DND-41 (cell line): Measurements from ENCODE around the gene SEMA5B.

Experiments
- ATAC-seq: fragments of 200-7000 bp; cut with Tn5 transposase; 3 replicates; pipeline ENCODE4 v1.9.1; 2021; ENCODE audit warnings: low read depth; ENCODE audit not compliant: insufficient read depth
- DNase-seq: peaks from one replicate; pipeline ENCODE4 v3.0.0-alpha.2; 2020
- H2AFZ ChIP-seq: 2 replicates; pipeline ENCODE4 v1.6.0; 2012; ENCODE audit warnings: low read depth, low read length
- H3K27ac ChIP-seq: 2 replicates; pipeline ENCODE4 v1.5.1; 2012; ENCODE audit warnings: low read length, inconsistent platforms
- H3K27me3 ChIP-seq: fragments of 200-600 bp; sonication (generic); 2 replicates; pipeline ENCODE4 v1.6.0; 2012; ENCODE audit warnings: low read length, mild to moderate bottlenecking, inconsistent platforms; ENCODE audit not compliant: insufficient read depth, poor library complexity
- H3K36me3 ChIP-seq: 2 replicates; pipeline ENCODE4 v1.5.1; 2012; ENCODE audit warnings: low read length, inconsistent platforms; ENCODE audit not compliant: insufficient read depth
- H3K4me1 ChIP-seq: 2 replicates; pipeline ENCODE4 v1.5.1; 2012; ENCODE audit warnings: mild to moderate bottlenecking, low read length; ENCODE audit not compliant: insufficient read depth
- H3K4me2 ChIP-seq: 2 replicates; pipeline ENCODE4 v1.6.0; 2012; ENCODE audit warnings: mild to moderate bottlenecking, moderate library complexity, low read length, inconsistent platforms; ENCODE audit not compliant: insufficient read depth
- H3K4me3 ChIP-seq, 2 experiments: fragments of 200-600 bp in 1 of 2; shearing (Covaris generic) in 1 of 2; 2 replicates each; pipeline ENCODE4 v1.5.1; 2012 to 2016; ENCODE audit warnings: inconsistent platforms in 2 of 2, low read length in 2 of 2, mild to moderate bottlenecking in 2 of 2, low read depth in 1 of 2, moderate library complexity in 1 of 2
- H3K79me2 ChIP-seq: 2 replicates; pipeline ENCODE4 v1.6.0; 2012; ENCODE audit warnings: low read length, inconsistent platforms; ENCODE audit not compliant: insufficient read depth
- H3K9ac ChIP-seq: 2 replicates; pipeline ENCODE4 v1.6.0; 2012; ENCODE audit warnings: low read depth, mild to moderate bottlenecking, inconsistent platforms, low read length, moderate library complexity
- H3K9me3 ChIP-seq: 2 replicates; pipeline ENCODE4 v1.5.1; 2012; ENCODE audit warnings: low read length, moderate library complexity, mild to moderate bottlenecking, inconsistent platforms; ENCODE audit not compliant: insufficient read depth, severe bottlenecking
- H4K20me1 ChIP-seq: 2 replicates; pipeline ENCODE4 v1.6.0; 2012; ENCODE audit warnings: low read length; ENCODE audit not compliant: insufficient read depth
- CTCF ChIP-seq: IDR thresholded peaks from 2 replicates; pipeline ENCODE4 v1.5.1; 2012; ENCODE audit warnings: borderline replicate concordance, low read length, moderate library complexity, mild to moderate bottlenecking; ENCODE audit not compliant: poor library complexity, severe bottlenecking; ENCODE audit errors: extremely low read depth
- EZH2 ChIP-seq: IDR thresholded peaks from 3 replicates; pipeline ENCODE4 v1.6.1; 2012; ENCODE audit warnings: borderline replicate concordance, low read depth, mild to moderate bottlenecking, moderate library complexity, low read length, inconsistent platforms; ENCODE audit not compliant: severe bottlenecking

The SEMA5B gene

GRCh38 chr3:122960652-122961051 is 66.9 kb downstream of the SEMA5B start:
- no peak for ATAC-seq
- DNase-seq: no peak
- no peaks in the 10 kb centered on the region; the same call in 1 of the 2 replicates for H4K20me1 ChIP-seq
- no peak overlapping the region for H3K27ac ChIP-seq
- peaks cover 17% of the 10 kb centered on the region for H3K27me3 ChIP-seq
- TF ChIP-seq EZH2 (no peak), CTCF (no peak)
- no peak overlapping the region for H3K4me3 ChIP-seq
- no peaks in the 10 kb centered on the region for H3K9me3 ChIP-seq
- no peak overlapping the region for H2AFZ ChIP-seq
- H3K4me1 ChIP-seq: no peaks in the 10 kb centered on the region
- H3K4me2 ChIP-seq: no peak overlapping the region
- no peaks in the 10 kb centered on the region for H3K36me3 ChIP-seq
- no peak overlapping the region for H3K9ac ChIP-seq
- no peaks in the 10 kb centered on the region for H3K79me2 ChIP-seq

GRCh38 chr3:122959339-122959738 is 68.2 kb downstream of the SEMA5B start:
- no peak for DNase-seq
- TF ChIP-seq CTCF (no peak), EZH2 (no peak)
- no peak overlapping the region for H2AFZ ChIP-seq
- no peak overlapping the region for H3K9ac ChIP-seq
- H3K4me2 ChIP-seq: no peak overlapping the region
- no peaks in the 10 kb centered on the region for H3K36me3 ChIP-seq
- H4K20me1 ChIP-seq: no peaks in the 10 kb centered on the region; the same call in 1 of the 2 replicates
- no peak overlapping the region for H3K27ac ChIP-seq
- H3K27me3 ChIP-seq: peaks cover 11% of the 10 kb centered on the region
- no peak overlapping the region for H3K4me3 ChIP-seq
- H3K9me3 ChIP-seq: no peaks in the 10 kb centered on the region
- no peaks in the 10 kb centered on the region for H3K4me1 ChIP-seq
- no peak for ATAC-seq
- no peaks in the 10 kb centered on the region for H3K79me2 ChIP-seq

- Histone ChIP-seq H3K79me2 (no peaks in the 10 kb centered on the region), H3K9me3 (no peaks in the 10 kb centered on the region), H3K36me3 (no peaks in the 10 kb centered on the region), H3K4me3 (no peak overlapping the region), H3K27ac (no peak overlapping the region), H3K27me3 (peaks cover 7% of the 10 kb centered on the region), H3K9ac (no peak overlapping the region), H2AFZ (no peak overlapping the region), H3K4me2 (no peak overlapping the region), H4K20me1 (no peaks in the 10 kb centered on the region; the same call in 1 of the 2 replicates), H3K4me1 (no peaks in the 10 kb centered on the region)
- ATAC-seq (no peak), DNase-seq (no peak)
- TF ChIP-seq CTCF (no peak), EZH2 (no peak)
Measured at GRCh38 chr3:122957707-122958689, 69.6 kb downstream of the SEMA5B start.
